T-cell (primary cell): Measurements from ENCODE around the gene AGR3. TPM values are rescaled to one million over a fixed set of nuclear protein-coding genes. Genes with fewer than 3 reads are reported as not detected.

Experiments
- ATAC-seq, 4 experiments: fragments of 200-7000 bp in 3 of 4; fragments of 150-1000 bp in 1 of 4; cut with Tn5 transposase; replicated peaks in 1 of 4; 1 replicate in 3 of 4; 2 replicates in 1 of 4; pipeline ENCODE4 v1.10.0; 2021; ENCODE audit warnings: moderate library complexity in 3 of 4, mild to moderate bottlenecking in 2 of 4, moderate number of reproducible peaks in 1 of 4
- CTCF ChIA-PET, 2 donors: fragments of 300-600 bp; sonication (Branson Sonifier 250); formaldehyde crosslinking; loops; one replicate each; lab custom pipeline; 2022; ENCODE audit warnings: antibody characterized with exemption in 2 of 2; lab: Charles Lee
- POLR2A ChIA-PET, 2 donors: fragments of 300-600 bp; sonication (Branson Sonifier 250); formaldehyde crosslinking; loops; one replicate each; lab custom pipeline; 2022; ENCODE audit warnings: antibody characterized with exemption in 2 of 2; lab: Charles Lee
- DNase-seq, 35 experiments: peaks; one replicate each; pipeline versions ENCODE4 v3.0.0 to v3.0.0-alpha.2; 2013 to 2023
- H3K27ac ChIP-seq: one replicate; pipeline ENCODE4 v1.5.1; 2013; ENCODE audit warnings: low read length
- H3K27me3 ChIP-seq, 2 experiments: replicated peaks in 1 of 2; 1 replicate in 1 of 2; 2 replicates in 1 of 2; pipeline versions ENCODE4 v1.6.1 to v1.7.0; 2013; ENCODE audit warnings: low read length in 1 of 2, mixed read lengths in 1 of 2; ENCODE audit not compliant: control insufficient read depth in 2 of 2, insufficient read depth in 2 of 2; ENCODE audit errors: extremely low read depth in 1 of 2
- H3K36me3 ChIP-seq, 2 donors: 1 replicate in 1 of 2; 2 replicates in 1 of 2; pipeline versions ENCODE4 v1.6.1 to v1.7.0; 2013; ENCODE audit warnings: low read length in 1 of 2; ENCODE audit not compliant: control insufficient read depth in 2 of 2, insufficient read depth in 1 of 2; ENCODE audit errors: extremely low read depth in 1 of 2
- H3K4me1 ChIP-seq, 2 experiments: 1 replicate in 1 of 2; 2 replicates in 1 of 2; pipeline versions ENCODE4 v1.6.1 to v1.7.0; 2013; ENCODE audit warnings: low read length in 2 of 2, mixed read lengths in 1 of 2; ENCODE audit not compliant: insufficient read depth in 2 of 2, control insufficient read depth in 1 of 2; ENCODE audit errors: extremely low read depth in 1 of 2
- H3K4me3 ChIP-seq, 2 donors: 1 replicate in 1 of 2; 2 replicates in 1 of 2; pipeline versions ENCODE4 v1.5.1 to v1.7.0; 2013; ENCODE audit warnings: mild to moderate bottlenecking in 2 of 2, low read length in 1 of 2, moderate library complexity in 1 of 2; ENCODE audit not compliant: control insufficient read depth in 1 of 2; ENCODE audit errors: extremely low read depth in 1 of 2
- H3K9me3 ChIP-seq: 2 replicates; pipeline ENCODE4 v1.7.0; 2013
- H3K27ac Mint-ChIP-seq, 2 donors: one replicate each; pipeline ENCODE4 v1.8.0; 2020 to 2021; ENCODE audit warnings: mild to moderate bottlenecking in 2 of 2, mixed read lengths in 2 of 2
- H3K27me3 Mint-ChIP-seq, 2 donors: one replicate each; pipeline ENCODE4 v1.8.0; 2021 to 2022; ENCODE audit warnings: mixed read lengths in 2 of 2
- H3K36me3 Mint-ChIP-seq: one replicate; pipeline ENCODE4 v1.8.0; 2021; ENCODE audit warnings: mixed read lengths
- H3K4me1 Mint-ChIP-seq, 3 donors: one replicate each; pipeline ENCODE4 v1.8.0; 2020 to 2022; ENCODE audit warnings: mixed read lengths in 3 of 3, mild to moderate bottlenecking in 1 of 3
- H3K4me3 Mint-ChIP-seq, 3 donors: one replicate each; pipeline ENCODE4 v1.8.0; 2020 to 2022; ENCODE audit warnings: mild to moderate bottlenecking in 3 of 3, mixed read lengths in 3 of 3, moderate library complexity in 3 of 3
- H3K9me3 Mint-ChIP-seq, 3 donors: one replicate each; pipeline ENCODE4 v1.8.0; 2020 to 2022; ENCODE audit warnings: mixed read lengths in 3 of 3
- WGBS: methylation state at CpG from one replicate; pipeline ENCODE4 v1.1.5; 2013; ENCODE audit warnings: missing lambda C conversion rate; ENCODE audit not compliant: insufficient coverage; 5-methylcytosine and 5-hydroxymethylcytosine counted together
- total RNA-seq, 35 experiments: library from RNA in 6 of 35; stranded (reverse) in 6 of 35; fragments of 120-200 nt in 1 of 35; gene quantifications; one replicate each; pipeline versions ENCODE4 v1.2.1 to v1.2.4 and lab custom pipeline; 2013 to 2026

AGR3 gene
- total RNA-seq, 5 donors from 2014 or later (not counting 1 experiment from before 2014, with no cell fraction given): not detected

- Mint-ChIP-seq H3K27me3 (peaks cover 7 to 26% of the 10 kb centered on the region in 2 donors), H3K36me3 (no peaks in the 10 kb centered on the region)
- POLR2A ChIA-PET: no interaction called here
These were observed 36.0 kb downstream of the AGR3 start for GRCh38 chr7:16845746-16846145.

GRCh38 chr7:16841681-16842080 lies 40.1 kb downstream of the AGR3 start:
- no peak overlapping the region for H3K27ac ChIP-seq
- POLR2A ChIA-PET: interaction anchor here (0.5 to 0.6 kb wide), 2 partner anchors 9 to 165 kb away, joined by 5 read pairs; no protein-coding TSS in a partner anchor
- H3K4me3 ChIP-seq: no peak overlapping the region
- ATAC-seq: no peak
- WGBS: 64% methylated on average over 1 of the region's 4 CpGs
- CTCF ChIA-PET: interaction anchor here (1.1 to 1.2 kb wide), 2 partner anchors 13 to 41 kb away, joined by 3 to 4 read pairs; no protein-coding TSS in a partner anchor
- Mint-ChIP-seq H3K4me1 (no peaks in the 10 kb centered on the region), H3K4me3 (no peak overlapping the region), H3K9me3 (no peaks in the 10 kb centered on the region), H3K27ac (no peak overlapping the region), H3K27me3 (peaks cover 10 to 14% of the 10 kb centered on the region in 2 donors), H3K36me3 (no peaks in the 10 kb centered on the region)
- no peak for DNase-seq
- no peaks in the 10 kb centered on the region for H3K27me3 ChIP-seq
- H3K36me3 ChIP-seq: no peaks in the 10 kb centered on the region
- no peaks in the 10 kb centered on the region for H3K9me3 ChIP-seq
- no peaks in the 10 kb centered on the region for H3K4me1 ChIP-seq

More at GRCh38 chr7:16845746-16846145, 36.0 kb downstream of the AGR3 start:
- Histone ChIP-seq H3K4me1 (no peaks in the 10 kb centered on the region), H3K36me3 (no peaks in the 10 kb centered on the region), H3K27me3 (peaks cover 0 to 12% of the 10 kb centered on the region in 2 experiments), H3K4me3 (no peak overlapping the region), H3K27ac (no peak overlapping the region), H3K9me3 (no peaks in the 10 kb centered on the region)
- CTCF ChIA-PET: no interaction called here
- H3K4me3 Mint-ChIP-seq: no peak overlapping the region
- no peak overlapping the region for H3K27ac Mint-ChIP-seq
- H3K4me1 Mint-ChIP-seq: no peaks in the 10 kb centered on the region
- ATAC-seq (no peak), DNase-seq (no peak)
- no peaks in the 10 kb centered on the region for H3K9me3 Mint-ChIP-seq

DNA sequence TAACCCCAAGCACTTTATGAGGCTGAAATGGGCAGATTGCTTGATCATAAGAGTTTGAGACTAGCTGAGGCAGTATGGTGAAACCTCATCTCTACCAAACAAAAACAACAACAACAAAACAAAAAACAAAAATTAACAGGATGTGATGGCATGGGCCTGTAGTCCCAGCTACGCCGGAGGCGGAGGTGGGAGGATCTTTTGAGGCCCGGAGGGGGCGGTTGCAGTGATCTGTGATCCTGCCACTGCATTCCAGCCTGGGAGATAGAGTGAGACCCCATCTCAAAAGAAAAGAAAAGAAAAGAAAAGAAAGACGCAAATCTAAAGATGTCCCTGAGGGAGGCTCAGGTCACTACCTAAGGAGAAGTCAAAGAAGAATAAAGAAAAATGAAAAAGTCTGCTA lies 41.7 kb downstream of the AGR3 start:
- no peak for DNase-seq
- no peaks in the 10 kb centered on the region for H3K27me3 ChIP-seq
- H3K36me3 ChIP-seq: no peaks in the 10 kb centered on the region
- H3K9me3 ChIP-seq: no peaks in the 10 kb centered on the region
- 89% methylated on average over 6 of the region's 6 CpGs for WGBS
- no peak for ATAC-seq
- H3K4me3 ChIP-seq: no peak overlapping the region
- H3K27ac ChIP-seq: no peak overlapping the region
- ChIA-PET POLR2A (no interaction called here), CTCF (interaction anchor here in 1 of 2 donors (0.6 kb wide), 1 partner anchor 1505 kb away, joined by 7 read pairs; no protein-coding TSS in a partner anchor)
- Mint-ChIP-seq H3K36me3 (no peaks in the 10 kb centered on the region), H3K27ac (no peak overlapping the region), H3K27me3 (peaks cover 6 to 7% of the 10 kb centered on the region in 2 donors), H3K4me1 (no peaks in the 10 kb centered on the region), H3K4me3 (no peak overlapping the region), H3K9me3 (no peaks in the 10 kb centered on the region)
- no peaks in the 10 kb centered on the region for H3K4me1 ChIP-seq

- ChIA-PET POLR2A (no interaction called here), CTCF (no interaction called here)
- Mint-ChIP-seq H3K27ac (no peak overlapping the region), H3K4me3 (no peak overlapping the region), H3K4me1 (no peaks in the 10 kb centered on the region), H3K9me3 (no peaks in the 10 kb centered on the region), H3K27me3 (peaks cover 6 to 7% of the 10 kb centered on the region in 2 donors), H3K36me3 (no peaks in the 10 kb centered on the region)
- H3K36me3 ChIP-seq: no peaks in the 10 kb centered on the region
- ATAC-seq: no peak
- H3K27ac ChIP-seq: no peak overlapping the region
- no peaks in the 10 kb centered on the region for H3K27me3 ChIP-seq
- no peak overlapping the region for H3K4me3 ChIP-seq
- H3K9me3 ChIP-seq: no peaks in the 10 kb centered on the region
- H3K4me1 ChIP-seq: no peaks in the 10 kb centered on the region
- DNase-seq: no peak
- no CpG with 5 or more reads among the region's 2 CpGs for WGBS
These were observed 42.1 kb downstream of the AGR3 start for GRCh38 chr7:16839646-16840045.

- no CpG with 5 or more reads among the region's 1 CpG for WGBS
- no peaks in the 10 kb centered on the region for H3K27me3 ChIP-seq
- H3K36me3 Mint-ChIP-seq: no peaks in the 10 kb centered on the region
- H3K36me3 ChIP-seq: no peaks in the 10 kb centered on the region
- no peaks in the 10 kb centered on the region for H3K9me3 Mint-ChIP-seq
- DNase-seq (no peak), ATAC-seq (no peak)
- H3K27me3 Mint-ChIP-seq: peaks cover 3 to 4% of the 10 kb centered on the region in 2 donors
- H3K27ac Mint-ChIP-seq: no peak overlapping the region
- POLR2A ChIA-PET: no interaction called here
- CTCF ChIA-PET: interaction anchor here in 1 of 2 donors (0.6 kb wide), 1 partner anchor 624 kb away, joined by 5 read pairs; no protein-coding TSS in a partner anchor
- H3K4me3 ChIP-seq: no peak overlapping the region
- H3K9me3 ChIP-seq: no peaks in the 10 kb centered on the region
- no peaks in the 10 kb centered on the region for H3K4me1 Mint-ChIP-seq
- H3K4me1 ChIP-seq: no peaks in the 10 kb centered on the region
- no peak overlapping the region for H3K27ac ChIP-seq
- no peak overlapping the region for H3K4me3 Mint-ChIP-seq
These were observed 42.9 kb downstream of the AGR3 start for GRCh38 chr7:16838891-16839290.

DNA sequence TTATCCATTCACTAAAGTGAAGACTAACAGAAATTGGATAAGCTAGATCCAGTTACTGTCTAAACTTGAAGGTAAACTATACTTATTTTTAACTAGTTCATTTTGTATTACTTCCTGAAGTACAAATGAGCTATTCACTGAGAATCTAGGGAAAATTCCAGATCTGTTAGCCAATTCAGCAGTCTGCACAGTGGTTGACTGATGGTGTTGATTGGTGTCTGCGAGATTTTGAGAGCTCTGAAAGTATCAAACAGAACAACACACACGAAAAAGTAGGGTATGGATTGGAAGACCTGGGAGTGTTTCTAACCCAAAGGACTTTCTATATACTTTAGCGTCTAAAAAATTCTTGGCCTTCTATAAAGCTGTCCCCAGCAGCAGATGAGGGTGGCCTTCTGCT lies 43.4 kb downstream of the AGR3 start:
- Mint-ChIP-seq H3K27ac (no peak overlapping the region), H3K36me3 (no peaks in the 10 kb centered on the region), H3K4me1 (no peaks in the 10 kb centered on the region), H3K9me3 (no peaks in the 10 kb centered on the region), H3K27me3 (peaks cover 3 to 4% of the 10 kb centered on the region in 2 donors), H3K4me3 (no peak overlapping the region)
- ATAC-seq (no peak), DNase-seq (no peak)
- H3K9me3 ChIP-seq: no peaks in the 10 kb centered on the region
- ChIA-PET POLR2A (no interaction called here), CTCF (interaction anchor here in 1 of 2 donors (0.5 kb wide), 1 partner anchor 951 kb away, joined by 4 read pairs; no protein-coding TSS in a partner anchor)
- no CpG with 5 or more reads among the region's 3 CpGs for WGBS
- H3K27me3 ChIP-seq: no peaks in the 10 kb centered on the region
- no peak overlapping the region for H3K27ac ChIP-seq
- no peaks in the 10 kb centered on the region for H3K4me1 ChIP-seq
- no peaks in the 10 kb centered on the region for H3K36me3 ChIP-seq
- H3K4me3 ChIP-seq: no peak overlapping the region

GRCh38 chr7:16836481-16836880 lies 45.3 kb downstream of the AGR3 start:
- H3K27me3 Mint-ChIP-seq: peaks cover 3 to 4% of the 10 kb centered on the region in 2 donors
- Histone ChIP-seq H3K27me3 (no peaks in the 10 kb centered on the region), H3K4me1 (no peaks in the 10 kb centered on the region), H3K4me3 (no peak overlapping the region), H3K9me3 (no peaks in the 10 kb centered on the region), H3K27ac (no peak overlapping the region), H3K36me3 (no peaks in the 10 kb centered on the region)
- ATAC-seq (no peak), DNase-seq (no peak)
- no peak overlapping the region for H3K4me3 Mint-ChIP-seq
- ChIA-PET CTCF (no interaction called here), POLR2A (no interaction called here)
- H3K36me3 Mint-ChIP-seq: no peaks in the 10 kb centered on the region
- H3K9me3 Mint-ChIP-seq: no peaks in the 10 kb centered on the region
- H3K27ac Mint-ChIP-seq: no peak overlapping the region
- no peaks in the 10 kb centered on the region for H3K4me1 Mint-ChIP-seq
- WGBS: 40% methylated on average over 1 of the region's 5 CpGs
